B cell (primary cell): ENCODE measurements around the gene PARD3B. TPM values are rescaled to one million over a fixed set of nuclear protein-coding genes. Genes with fewer than 3 reads are reported as not detected.

Experiments
- ATAC-seq: fragments of 200-7000 bp; cut with Tn5 transposase; one replicate; pipeline ENCODE4 v1.10.0; 2021; ENCODE audit warnings: low read depth, mild to moderate bottlenecking, moderate number of reproducible peaks, moderate library complexity
- CTCF ChIA-PET: fragments of 350-600 bp; sonication (Branson Sonifier 250); formaldehyde crosslinking; loops from one replicate; lab custom pipeline; 2021; ENCODE audit warnings: antibody characterized with exemption, inconsistent platforms; lab: Charles Lee
- POLR2A ChIA-PET: fragments of 350-600 bp; sonication (Branson Sonifier 250); formaldehyde crosslinking; loops from one replicate; lab custom pipeline; 2021; ENCODE audit warnings: antibody characterized with exemption; lab: Charles Lee
- DNase-seq: peaks from one replicate; pipeline ENCODE4 v3.0.0; 2013
- H2AFZ ChIP-seq: 2 replicates; pipeline ENCODE4 v1.6.1; 2012; ENCODE audit warnings: mild to moderate bottlenecking, low read depth, low read length; ENCODE audit not compliant: insufficient read depth, poor library complexity, severe bottlenecking
- H3K27ac ChIP-seq, 2 donors: 1 replicate in 1 of 2; 2 replicates in 1 of 2; pipeline ENCODE4 v1.5.1; 2012 to 2013; ENCODE audit warnings: low read length in 2 of 2, mild to moderate bottlenecking in 2 of 2, moderate library complexity in 1 of 2
- H3K27me3 ChIP-seq, 4 experiments: fragments of 200-600 bp in 1 of 4; sonication (generic) in 1 of 4; replicated peaks in 1 of 4; 1 replicate in 2 of 4; 2 replicates in 2 of 4; pipeline versions ENCODE4 v1.6.1 to v1.7.0; 2013 to 2016; ENCODE audit warnings: low read length in 3 of 4, mild to moderate bottlenecking in 2 of 4, mixed read lengths in 1 of 4, moderate library complexity in 1 of 4; ENCODE audit not compliant: insufficient read depth in 4 of 4, control insufficient read depth in 3 of 4; ENCODE audit errors: control extremely low read depth in 1 of 4
- H3K36me3 ChIP-seq, 2 experiments: replicated peaks in 1 of 2; 1 replicate in 1 of 2; 2 replicates in 1 of 2; pipeline versions ENCODE4 v1.6.1 to v1.7.1; 2013; ENCODE audit warnings: low read length in 1 of 2; ENCODE audit not compliant: insufficient read depth in 2 of 2, control insufficient read depth in 1 of 2; ENCODE audit errors: control extremely low read depth in 1 of 2, extremely low read depth in 1 of 2
- H3K4me1 ChIP-seq, 2 donors: fragments of 200-600 bp in 1 of 2; sonication (generic) in 1 of 2; 1 replicate in 1 of 2; 2 replicates in 1 of 2; pipeline versions ENCODE4 v1.5.1 to v1.6.1; 2013 to 2017; ENCODE audit warnings: low read length in 2 of 2; ENCODE audit not compliant: control insufficient read depth in 2 of 2, insufficient read depth in 2 of 2
- H3K4me2 ChIP-seq: replicated peaks from 2 replicates; pipeline ENCODE3; 2012; ENCODE audit warnings: mild to moderate bottlenecking, low read depth, low read length; ENCODE audit not compliant: poor library complexity, severe bottlenecking
- H3K4me3 ChIP-seq, 5 experiments: fragments of 200-600 bp in 1 of 5; sonication (generic) in 1 of 5; 1 replicate in 3 of 5; 2 replicates in 2 of 5; pipeline versions ENCODE4 v1.5.1 to v1.7.0; 2011 to 2016; ENCODE audit warnings: low read length in 4 of 5, mild to moderate bottlenecking in 4 of 5, low read depth in 2 of 5, control low read depth in 1 of 5, moderate library complexity in 1 of 5; ENCODE audit not compliant: insufficient read depth in 1 of 5; ENCODE audit errors: control extremely low read depth in 1 of 5, extremely low read depth in 1 of 5
- H3K79me2 ChIP-seq: fragments of 200-600 bp; sonication (generic); one replicate; pipeline ENCODE4 v1.6.0; 2016; ENCODE audit warnings: low read length; ENCODE audit not compliant: control insufficient read depth, insufficient read depth
- H3K9ac ChIP-seq: fragments of 200-600 bp; sonication (generic); 2 replicates; pipeline ENCODE4 v1.6.1; 2017; ENCODE audit warnings: mild to moderate bottlenecking, low read length, moderate library complexity
- H3K9me3 ChIP-seq, 3 donors: one replicate each; pipeline versions ENCODE4 v1.6.1 to v1.7.1; 2013; ENCODE audit warnings: low read length in 2 of 3; ENCODE audit not compliant: control insufficient read depth in 2 of 3, insufficient read depth in 1 of 3; ENCODE audit errors: control extremely low read depth in 1 of 3
- H4K20me1 ChIP-seq: 2 replicates; pipeline ENCODE4 v1.6.0; 2012; ENCODE audit warnings: mild to moderate bottlenecking, low read length; ENCODE audit not compliant: insufficient read depth, control insufficient read depth, poor library complexity, severe bottlenecking
- H3K27ac Mint-ChIP-seq: one replicate; pipeline ENCODE4 v1.8.0; 2021; ENCODE audit warnings: mixed read lengths
- H3K27me3 Mint-ChIP-seq: one replicate; pipeline ENCODE4 v1.8.0; 2021; ENCODE audit warnings: mixed read lengths
- H3K4me1 Mint-ChIP-seq: one replicate; pipeline ENCODE4 v1.8.0; 2021; ENCODE audit warnings: mixed read lengths
- H3K4me3 Mint-ChIP-seq: one replicate; pipeline ENCODE4 v1.8.0; 2021; ENCODE audit warnings: mixed read lengths
- H3K9me3 Mint-ChIP-seq: one replicate; pipeline ENCODE4 v1.8.0; 2022; ENCODE audit warnings: mixed read lengths; ENCODE audit not compliant: insufficient read depth
- CTCF ChIP-seq: fragments of 200-600 bp; IDR thresholded peaks from one replicate; pipeline ENCODE4 v1.8.0; 2022; ENCODE audit warnings: antibody characterized with exemption, mild to moderate bottlenecking
- EZH2 ChIP-seq: IDR thresholded peaks from 2 replicates; pipeline ENCODE4 v1.6.1; 2012; ENCODE audit warnings: borderline replicate concordance, low read depth, mild to moderate bottlenecking, moderate library complexity, low read length; ENCODE audit not compliant: insufficient read depth, poor library complexity, severe bottlenecking
- WGBS: methylation state at CpG from one replicate; pipeline ENCODE4 v1.1.5; 2013; ENCODE audit warnings: missing lambda C conversion rate; ENCODE audit not compliant: insufficient coverage; 5-methylcytosine and 5-hydroxymethylcytosine counted together
- intact Hi-C: fragments of 100-400 bp; cut with micrococcal nuclease; formaldehyde crosslinking; loops from one replicate; pipeline ENCODE4 v1.10.0; 2022
- polyA plus RNA-seq: library from polyadenylated mRNA; depleted of rRNA; stranded (reverse); fragments of >200 nt; gene quantifications from 2 replicates; pipeline ENCODE4 v1.2.3, GENCODE V29; 2012
- total RNA-seq, 2 donors: library from RNA; stranded (reverse); fragments of 120-200 nt in 1 of 2; gene quantifications; 1 replicate in 1 of 2; 2 replicates in 1 of 2; pipeline versions ENCODE4 v1.2.3 to v1.2.4, GENCODE V29; 2013 to 2022

PARD3B gene
- total and polyA plus RNA-seq, 2 donors (not counting 1 experiment from before 2014, with no cell fraction given), result not detected

- H3K4me3 Mint-ChIP-seq, result no peak overlapping the region
- Histone ChIP-seq H3K36me3 (no peaks in the 10 kb centered on the region), H3K4me2 (no peak overlapping the region), H2AFZ (no peak overlapping the region), H4K20me1 (no peaks in the 10 kb centered on the region), H3K4me3 (no peak overlapping the region), H3K79me2 (no peaks in the 10 kb centered on the region), H3K27me3 (no peaks in the 10 kb centered on the region), H3K4me1 (no peaks in the 10 kb centered on the region), H3K9ac (no peak overlapping the region), H3K9me3 (no peaks in the 10 kb centered on the region), H3K27ac (no peak overlapping the region)
- H3K4me1 Mint-ChIP-seq, result no peaks in the 10 kb centered on the region
- ChIA-PET POLR2A (no interaction called here), CTCF (no interaction called here)
- intact Hi-C loops, result no loop called here
- no peak for TF ChIP-seq EZH2
- no peak for TF ChIP-seq CTCF
- no peak overlapping the region for H3K27ac Mint-ChIP-seq
- H3K9me3 Mint-ChIP-seq, result no peaks in the 10 kb centered on the region
- no CpG with 5 or more reads among the region's 3 CpGs for WGBS
- H3K27me3 Mint-ChIP-seq, result peaks cover 5% of the 10 kb centered on the region
- DNase-seq (no peak), ATAC-seq (no peak)
Observed at GRCh38 chr2:205409411-205409810, 864.1 kb downstream of the PARD3B start.

DNA sequence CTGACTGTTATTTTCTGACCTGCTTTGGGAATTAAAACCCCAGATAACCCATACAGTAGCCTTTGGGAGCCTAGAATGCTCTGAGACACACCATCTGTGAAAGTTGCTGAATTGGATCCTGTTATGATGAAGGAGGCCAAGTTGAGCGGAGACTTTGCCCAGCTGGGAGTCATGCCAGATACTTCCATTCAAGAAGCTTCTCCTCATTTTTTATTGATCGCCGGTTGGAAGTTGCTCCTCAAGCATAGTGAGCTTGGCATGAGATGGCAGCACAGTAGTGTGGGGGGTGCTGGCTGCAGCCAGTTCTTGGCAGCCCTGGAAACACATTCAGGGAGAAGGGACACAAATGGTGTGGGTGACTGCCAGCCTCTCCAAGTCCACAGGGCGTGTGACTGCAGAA, 866.3 kb downstream of the PARD3B start:
- no peaks in the 10 kb centered on the region for H4K20me1 ChIP-seq
- H3K27me3 ChIP-seq, result no peaks in the 10 kb centered on the region
- no peak overlapping the region for H3K9ac ChIP-seq
- no peak overlapping the region for H3K4me3 ChIP-seq
- ChIA-PET CTCF (no interaction called here), POLR2A (no interaction called here)
- Mint-ChIP-seq H3K9me3 (no peaks in the 10 kb centered on the region), H3K4me3 (no peak overlapping the region), H3K27ac (no peak overlapping the region), H3K4me1 (no peaks in the 10 kb centered on the region), H3K27me3 (peaks cover 5% of the 10 kb centered on the region)
- no CpG with 5 or more reads among the region's 4 CpGs for WGBS
- TF ChIP-seq CTCF, result no peak
- no peak for TF ChIP-seq EZH2
- DNase-seq, result no peak
- H3K27ac ChIP-seq, result no peak overlapping the region
- ATAC-seq, result no peak
- intact Hi-C loops, result no loop called here
- no peak overlapping the region for H3K4me2 ChIP-seq
- no peaks in the 10 kb centered on the region for H3K36me3 ChIP-seq
- no peaks in the 10 kb centered on the region for H3K4me1 ChIP-seq
- no peaks in the 10 kb centered on the region for H3K9me3 ChIP-seq
- H3K79me2 ChIP-seq, result no peaks in the 10 kb centered on the region
- no peak overlapping the region for H2AFZ ChIP-seq
